Parathyroid adenoma (tissue), 2 donors: Measurements from ENCODE around the gene CDR2L.

Experiments used
- H2AFZ ChIP-seq: fragments of 300-600 bp; sonication (generic); one replicate; pipeline ENCODE4 v1.7.0; 2017; ENCODE audit warnings: antibody characterized with exemption, mild to moderate bottlenecking
- H3K27ac ChIP-seq: fragments of 300-600 bp; sonication (generic); one replicate; pipeline ENCODE4 v1.7.0; 2017
- H3K27me3 ChIP-seq: fragments of 300-600 bp; sonication (generic); one replicate; pipeline ENCODE4 v1.7.0; 2017; ENCODE audit warnings: low read length; ENCODE audit not compliant: control insufficient read depth, insufficient read depth
- H3K36me3 ChIP-seq: fragments of 300-600 bp; sonication (generic); one replicate; pipeline ENCODE4 v1.7.0; 2017; ENCODE audit warnings: low read length; ENCODE audit not compliant: control insufficient read depth, insufficient read depth
- H3K4me1 ChIP-seq: fragments of 300-600 bp; sonication (generic); one replicate; pipeline ENCODE4 v1.7.0; 2017; ENCODE audit warnings: control low read depth
- H3K4me2 ChIP-seq: fragments of 300-600 bp; sonication (generic); one replicate; pipeline ENCODE4 v1.7.0; 2017; ENCODE audit warnings: low read length
- H3K4me3 ChIP-seq: fragments of 300-600 bp; sonication (generic); one replicate; pipeline ENCODE4 v1.7.0; 2017; ENCODE audit warnings: low read depth, low read length
- H3K79me2 ChIP-seq: fragments of 300-600 bp; sonication (generic); one replicate; pipeline ENCODE4 v1.7.0; 2017; ENCODE audit warnings: control low read depth
- H3K9ac ChIP-seq: fragments of 300-600 bp; sonication (generic); one replicate; pipeline ENCODE4 v1.7.0; 2017; ENCODE audit warnings: mild to moderate bottlenecking
- H3K9me3 ChIP-seq: fragments of 300-600 bp; sonication (generic); one replicate; pipeline ENCODE4 v1.7.0; 2017; ENCODE audit warnings: low read length; ENCODE audit not compliant: control insufficient read depth
- CTCF ChIP-seq: fragments of 300-600 bp; sonication (generic); IDR thresholded peaks from one replicate; pipeline ENCODE4 v1.7.0; 2017; ENCODE audit warnings: antibody characterized with exemption, mild to moderate bottlenecking
- donor health status: primary hyperparathyroidism.

CDR2L gene

GRCh38 chr17:75049057-75049456 lies 61.6 kb downstream of the CDR2L start:
- no peak for TF ChIP-seq CTCF
- H3K4me3 ChIP-seq, result no peak overlapping the region
- no peak overlapping the region for H3K27ac ChIP-seq
- H3K4me1 ChIP-seq, result peaks cover 4% of the 10 kb centered on the region
- H2AFZ ChIP-seq, result no peak overlapping the region
- no peak overlapping the region for H3K4me2 ChIP-seq
- no peaks in the 10 kb centered on the region for H3K79me2 ChIP-seq
- no peaks in the 10 kb centered on the region for H3K36me3 ChIP-seq
- no peaks in the 10 kb centered on the region for H3K9me3 ChIP-seq
- no peak overlapping the region for H3K9ac ChIP-seq
- H3K27me3 ChIP-seq, result no peaks in the 10 kb centered on the region

GRCh38 chr17:75049706-75050105 lies 62.3 kb downstream of the CDR2L start:
- Histone ChIP-seq H3K79me2 (peaks cover 2% of the 10 kb centered on the region), H3K27me3 (no peaks in the 10 kb centered on the region), H3K9ac (no peak overlapping the region), H3K27ac (no peak overlapping the region), H3K4me3 (no peak overlapping the region), H3K4me1 (peaks cover 4% of the 10 kb centered on the region), H3K36me3 (no peaks in the 10 kb centered on the region), H2AFZ (no peak overlapping the region), H3K9me3 (no peaks in the 10 kb centered on the region), H3K4me2 (no peak overlapping the region)
- no peak for TF ChIP-seq CTCF

GRCh38 chr17:75051941-75052340 lies 64.5 kb downstream of the CDR2L start:
- Histone ChIP-seq H3K4me1 (no peaks in the 10 kb centered on the region), H3K9ac (no peak overlapping the region), H3K79me2 (peaks cover 3% of the 10 kb centered on the region), H3K4me3 (no peak overlapping the region), H3K4me2 (no peak overlapping the region), H3K27me3 (no peaks in the 10 kb centered on the region), H3K27ac (no peak overlapping the region), H2AFZ (no peak overlapping the region), H3K9me3 (no peaks in the 10 kb centered on the region), H3K36me3 (no peaks in the 10 kb centered on the region)
- TF ChIP-seq CTCF, result no peak
